IPS-NIHi11 (cell line): ENCODE measurements around the gene ELP1.
"Not testable (repeated sequence)": the region's sequence is repeated elsewhere in the genome, so short reads cannot be mapped to it uniquely, and the experiment has no call there.

Experiments
- DNase-seq: peaks from one replicate; pipeline ENCODE4 v3.0.0; 2012; ENCODE audit warnings: mixed read lengths, low spot score

The ELP1 gene

DNA sequence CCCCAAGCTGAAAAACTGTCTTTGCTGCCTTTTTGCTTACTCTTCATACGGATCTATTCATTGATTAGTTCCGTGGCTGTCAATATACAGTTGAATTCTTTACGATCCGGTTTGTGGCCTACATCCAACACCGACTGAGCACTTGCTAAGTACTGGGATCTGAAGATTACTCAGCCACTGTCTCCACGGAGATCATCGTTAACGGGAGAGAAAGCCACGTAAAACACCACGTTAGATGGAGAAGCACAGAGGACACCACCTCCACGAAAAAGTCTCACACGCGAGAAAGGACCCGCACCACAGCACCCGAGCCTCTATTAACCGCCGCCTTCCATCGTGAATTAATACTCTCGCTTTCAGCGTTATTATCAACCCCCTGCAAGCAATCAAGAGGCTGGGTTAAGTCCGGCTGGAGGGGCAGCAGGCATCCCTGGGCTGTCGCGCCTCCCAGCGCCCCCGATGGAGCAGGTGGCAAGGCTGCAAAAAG lies 650 bp downstream of the ELP1 start:
- DNase-seq: no peak

DNA sequence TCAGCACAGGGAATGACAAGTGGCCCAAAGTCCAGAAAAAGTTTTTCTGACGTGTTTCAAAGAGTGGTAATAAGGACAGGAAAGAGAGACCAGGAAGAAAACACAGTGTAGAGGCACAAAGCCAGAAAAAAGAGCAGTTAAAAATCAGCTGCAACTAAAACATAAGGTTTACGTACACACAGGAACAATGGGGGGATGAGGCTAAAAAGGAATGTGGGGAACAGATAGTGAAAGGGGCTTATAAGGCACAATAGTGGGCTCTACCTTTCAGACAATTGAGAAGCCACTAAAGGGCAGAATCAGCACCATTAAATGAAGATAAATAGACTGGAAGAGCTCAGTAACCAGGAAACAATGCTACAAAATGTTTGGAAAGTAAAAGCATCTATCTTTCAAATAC lies 5.5 kb downstream of the ELP1 start:
- DNase-seq: no peak

DNA sequence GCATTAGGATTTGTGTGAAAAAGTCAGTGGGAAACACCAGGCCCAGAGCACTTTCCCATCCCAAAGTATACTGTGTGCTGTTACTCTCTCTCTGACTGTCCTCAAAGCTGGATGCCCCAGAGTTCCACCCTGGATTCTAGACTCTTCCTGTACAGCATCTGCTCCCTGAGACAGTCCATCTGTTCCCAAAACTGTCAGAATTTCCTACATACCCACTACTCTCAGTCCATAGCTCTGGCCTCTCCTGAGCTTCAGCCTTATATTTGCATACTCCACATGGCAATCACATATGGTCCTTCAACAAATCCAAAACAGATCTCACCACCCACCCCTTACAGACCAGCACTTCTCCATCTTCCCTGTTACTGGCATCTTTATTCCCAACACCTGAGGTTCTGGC lies 9.5 kb downstream of the ELP1 start:
- DNase-seq: no peak

DNA sequence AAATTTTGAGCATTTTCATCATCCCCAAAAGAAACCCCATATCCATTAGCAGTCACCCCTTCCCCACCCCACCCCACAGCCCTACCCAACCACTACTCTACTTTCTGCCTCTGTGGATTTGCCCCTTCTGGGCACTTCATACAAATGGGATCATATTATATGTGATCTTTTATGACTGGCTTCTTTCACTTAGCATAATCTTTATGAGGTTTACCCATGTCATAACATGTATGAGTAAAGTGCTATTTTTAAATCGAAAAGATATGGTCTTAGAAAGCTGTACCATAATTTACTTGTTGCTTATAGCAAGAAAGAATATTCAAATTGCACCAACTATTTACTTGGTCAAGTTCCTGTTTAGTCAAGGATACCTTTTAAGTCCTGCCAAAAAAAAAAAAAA lies 12.7 kb downstream of the ELP1 start:
- DNase-seq: no peak

DNA sequence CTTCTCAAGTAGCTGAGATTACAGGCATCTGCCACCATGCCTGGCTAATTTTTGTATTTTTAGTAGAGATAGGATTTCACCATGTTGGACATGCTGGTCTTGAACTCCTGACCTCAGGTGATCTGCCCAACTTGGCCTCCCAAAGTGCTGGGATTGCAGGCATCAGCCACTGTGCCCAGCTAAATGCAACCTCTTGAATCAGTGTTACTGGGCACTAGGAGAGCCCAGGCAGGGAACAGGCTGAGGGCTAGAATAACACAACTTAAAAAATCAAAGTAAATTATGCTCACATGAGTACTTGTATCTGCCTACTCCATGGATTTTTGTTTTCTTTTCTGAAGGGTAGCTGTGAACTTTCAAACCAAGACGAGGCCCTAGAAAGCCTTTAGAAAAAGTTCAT lies 13.5 kb downstream of the ELP1 start:
- DNase-seq: not testable (repeated sequence)

DNA sequence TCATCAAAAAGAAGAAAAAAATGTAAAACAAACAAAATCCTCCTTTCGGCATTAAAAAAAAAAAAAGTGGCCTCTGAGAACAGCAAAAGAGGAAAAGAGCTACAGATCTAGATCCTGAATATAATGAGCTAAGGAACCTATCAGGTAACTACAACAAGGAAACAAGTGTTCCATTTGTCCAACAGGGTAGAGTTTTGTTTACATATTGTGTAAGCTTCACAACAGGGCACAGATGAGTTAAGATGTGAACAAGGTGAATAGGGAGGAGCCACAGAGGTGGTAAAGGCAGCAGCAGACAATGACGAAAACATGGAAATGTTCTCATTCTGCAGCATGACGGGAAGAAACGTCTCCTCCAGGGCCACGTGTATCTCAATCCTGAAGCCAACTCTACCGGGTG lies 14.4 kb downstream of the ELP1 start:
- DNase-seq: no peak

DNA sequence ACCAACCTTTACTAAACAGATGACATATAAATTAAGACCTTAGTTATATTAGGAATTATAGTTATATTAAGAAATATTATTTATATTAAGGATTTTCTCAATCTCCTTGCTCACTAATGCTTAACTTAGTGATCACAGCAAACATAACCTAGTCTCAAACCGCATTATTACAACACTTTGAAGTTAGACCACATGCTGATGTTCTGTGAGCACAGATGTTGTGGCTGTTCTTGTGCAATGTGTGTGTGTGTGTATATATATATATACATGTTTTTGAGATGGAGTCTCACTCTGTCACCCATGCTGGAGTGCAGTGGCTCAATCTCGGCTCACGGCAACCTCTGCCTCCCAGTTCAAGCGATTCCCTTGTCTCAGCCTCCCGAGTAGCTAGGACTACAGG lies 20.5 kb downstream of the ELP1 start:
- no peak for DNase-seq

DNA sequence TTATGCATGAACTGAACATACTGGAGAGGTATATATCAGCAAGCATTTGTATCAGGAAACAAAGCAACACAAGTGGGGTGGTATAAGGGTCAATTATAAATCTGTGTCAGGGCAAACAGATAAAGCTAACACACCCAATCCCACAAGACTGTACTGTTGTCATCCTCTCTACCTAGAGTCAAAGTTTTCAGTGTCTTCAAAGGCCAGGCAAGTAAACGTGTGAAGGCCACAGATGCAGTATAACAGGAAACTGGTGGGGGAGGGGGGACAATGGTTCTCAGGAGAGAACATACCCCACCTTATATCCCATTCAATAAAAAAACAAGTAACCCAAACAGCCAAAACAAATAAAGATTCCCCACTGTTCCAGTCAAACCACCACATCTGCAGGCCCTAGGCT lies 22.1 kb downstream of the ELP1 start:
- DNase-seq: no peak

DNA sequence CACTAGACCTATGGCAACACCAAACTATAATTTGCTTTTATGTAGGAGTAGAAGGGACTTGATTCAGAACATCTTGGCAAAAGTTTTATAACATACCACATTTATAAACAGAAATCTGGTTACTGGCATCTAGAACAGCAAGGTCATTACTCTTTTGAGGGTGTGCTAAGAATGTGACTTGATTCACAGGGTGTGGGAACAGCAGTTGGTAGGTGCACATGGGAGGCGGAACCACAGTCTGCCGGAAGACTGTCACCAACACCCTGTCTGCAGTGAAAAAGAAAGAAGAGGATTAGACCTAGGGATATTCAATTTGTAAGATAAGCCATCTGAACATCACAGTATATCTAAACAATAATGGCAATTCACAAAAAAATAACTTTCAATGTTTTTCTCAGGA lies 23.0 kb downstream of the ELP1 start:
- DNase-seq: no peak

DNA sequence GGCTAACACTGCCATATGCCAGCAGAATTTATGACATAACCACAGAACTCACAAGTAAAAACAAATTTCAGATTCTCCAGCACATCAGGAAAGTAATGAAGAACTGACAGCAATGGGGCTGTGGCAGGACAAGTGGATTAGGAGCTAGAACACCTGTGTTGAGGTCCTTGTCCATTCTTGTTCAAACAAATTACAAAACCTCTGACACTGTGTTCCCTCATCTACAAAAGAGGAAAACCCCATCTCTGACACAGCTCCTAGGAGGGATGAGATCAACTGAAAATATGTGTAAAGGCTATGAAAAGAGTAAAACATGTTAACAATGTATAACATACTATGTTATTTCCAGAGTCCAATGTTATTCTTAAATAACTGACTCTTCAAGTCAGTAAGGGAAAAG lies 23.5 kb downstream of the ELP1 start:
- DNase-seq: no peak

DNA sequence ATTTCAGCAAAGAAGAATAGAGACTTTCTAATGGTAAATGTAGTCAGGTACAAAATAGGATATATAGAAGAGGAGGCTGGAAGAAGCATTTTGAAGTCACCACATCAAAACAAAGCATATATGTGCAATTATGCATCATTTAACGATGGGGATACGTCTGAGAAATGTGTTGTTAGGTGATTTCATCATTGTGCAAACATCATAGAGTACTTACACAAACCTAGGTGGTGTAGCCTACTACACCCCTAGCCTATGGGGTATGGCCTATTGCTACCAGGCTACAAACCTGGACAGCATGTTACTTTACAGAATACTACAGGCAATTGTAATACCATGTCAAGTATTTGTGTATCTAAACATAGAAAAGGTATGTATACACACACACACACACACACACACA lies 28.4 kb downstream of the ELP1 start:
- DNase-seq: no peak

DNA sequence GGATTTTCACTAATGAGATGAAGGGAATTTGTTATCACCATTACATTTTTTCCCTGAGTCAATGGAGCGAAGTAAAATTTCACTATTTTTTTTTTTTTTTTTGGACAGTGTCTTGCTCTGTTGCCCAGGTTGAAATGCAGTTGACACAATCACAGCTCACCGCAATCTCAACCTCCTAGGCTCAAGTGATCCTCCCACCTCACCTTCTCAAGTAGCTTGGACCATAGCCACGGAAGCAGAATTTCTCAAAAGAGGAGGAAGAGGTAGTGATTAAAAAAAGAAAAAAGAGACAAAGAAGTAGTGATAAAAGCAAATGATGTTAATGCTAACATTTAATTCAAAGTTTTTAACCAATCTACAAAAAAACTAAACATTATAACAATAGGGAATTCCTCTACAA lies 29.8 kb downstream of the ELP1 start:
- no peak for DNase-seq

DNA sequence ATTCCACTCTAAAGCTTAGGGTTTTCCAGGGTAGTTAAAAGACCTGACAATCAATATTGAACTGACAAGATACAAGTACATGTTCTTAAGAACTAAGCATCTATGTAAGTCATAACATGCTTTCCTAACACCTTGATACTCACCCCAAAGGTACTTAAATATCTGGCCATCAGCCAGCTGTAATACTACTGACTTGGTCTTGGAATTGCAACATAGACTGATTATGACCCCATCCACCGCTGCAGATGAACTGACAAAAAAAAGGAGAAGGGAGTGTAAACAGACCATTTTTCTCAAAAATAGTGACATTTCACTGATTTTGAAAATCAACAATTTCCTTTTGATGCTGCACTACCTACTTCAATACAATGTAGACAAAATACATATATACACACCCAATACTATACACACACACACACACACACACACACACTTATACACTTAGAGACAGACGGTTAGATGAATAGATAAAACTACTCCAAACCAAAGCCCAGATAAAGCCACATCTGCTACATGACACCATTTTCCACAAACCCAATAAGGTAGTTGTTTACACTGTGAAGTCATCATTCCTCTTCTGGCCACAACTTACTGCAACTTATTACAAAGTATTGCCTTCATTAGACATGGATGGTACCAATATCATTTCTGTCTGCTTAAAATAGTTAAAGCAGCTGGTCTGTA lies 30.4 kb downstream of the ELP1 start:
- DNase-seq: no peak

DNA sequence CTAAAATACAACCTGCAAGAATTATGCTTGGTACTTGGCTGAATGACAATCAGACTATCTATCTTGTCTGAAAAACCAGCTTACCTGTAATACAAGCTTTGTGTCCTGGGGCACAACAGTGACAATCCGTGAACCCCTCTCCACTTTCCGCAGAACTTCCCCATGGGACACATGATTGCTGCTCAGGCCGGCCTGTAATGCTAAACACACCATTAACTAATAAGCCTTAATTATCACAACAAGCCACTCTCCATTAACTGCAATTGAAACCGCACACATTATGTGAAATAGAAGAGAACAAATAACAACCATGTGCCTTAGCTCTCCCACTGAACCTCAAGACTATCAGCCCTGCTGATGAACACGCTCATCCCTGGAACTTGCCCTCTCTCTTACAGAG lies 33.7 kb downstream of the ELP1 start:
- DNase-seq: no peak

DNA sequence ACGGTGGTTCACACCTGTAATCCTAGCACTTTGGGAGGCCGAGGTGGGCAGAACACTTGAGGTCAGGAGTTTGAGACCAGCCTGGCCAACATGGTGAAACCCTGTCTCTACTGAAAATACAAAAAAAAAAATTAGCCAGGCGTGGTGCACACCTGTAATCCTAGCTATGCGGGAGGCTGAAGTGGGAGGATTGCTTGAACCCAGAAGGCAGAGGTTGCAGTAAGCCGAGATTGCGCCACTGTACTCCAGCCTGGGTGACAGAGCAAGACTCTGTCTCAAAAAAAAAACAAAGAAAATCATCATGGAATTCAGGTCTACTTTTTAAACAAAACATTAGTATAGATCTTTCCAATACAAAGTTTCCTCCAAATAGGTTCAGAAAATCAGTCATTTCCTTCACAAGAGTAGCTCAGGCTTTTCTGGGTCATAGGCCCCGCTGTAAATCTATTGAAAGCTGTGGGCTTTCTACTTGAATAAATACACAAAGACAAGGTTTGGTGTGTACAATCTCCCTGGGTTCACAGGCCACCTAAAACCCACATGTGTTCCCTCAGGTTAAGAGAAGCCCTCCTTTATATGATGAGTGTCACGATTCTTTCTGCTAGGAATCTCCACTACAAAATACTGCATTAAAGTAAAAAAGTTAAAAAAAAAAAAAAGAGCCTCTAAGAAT lies 34.8 kb downstream of the ELP1 start:
- DNase-seq: not testable (repeated sequence)

DNA sequence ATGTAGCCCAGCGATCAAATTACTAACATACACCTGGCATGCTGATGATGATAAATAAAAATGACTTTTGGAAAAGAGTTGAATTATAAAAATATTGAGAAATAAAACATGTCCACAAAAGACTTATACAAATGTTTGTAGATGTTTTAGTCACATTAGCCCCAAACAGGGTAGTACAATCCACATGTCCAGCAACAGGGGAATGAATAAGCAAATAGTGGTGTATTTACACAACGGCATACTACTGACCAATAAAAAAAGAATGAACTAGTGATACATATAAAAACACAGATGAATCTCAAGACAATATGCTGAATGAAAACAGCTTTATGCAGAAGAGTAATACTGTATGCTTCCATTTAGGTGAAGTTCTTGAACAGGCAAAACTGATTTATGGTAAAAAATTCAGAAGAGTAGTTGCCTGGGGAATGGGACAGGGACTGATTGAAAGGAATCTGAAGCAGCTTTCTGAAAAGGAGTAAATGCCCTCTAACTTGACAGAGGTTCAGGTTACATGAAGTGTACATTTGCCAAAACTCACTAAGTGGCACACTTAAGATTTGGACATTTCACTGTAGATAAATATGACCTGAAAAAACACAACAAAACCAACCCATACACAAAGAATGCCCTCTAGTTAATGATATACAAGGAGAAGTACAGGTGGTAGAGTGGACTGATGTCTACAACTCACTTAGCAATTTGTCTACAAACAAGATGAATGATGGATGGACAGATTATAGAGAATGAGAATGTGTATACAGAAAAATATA lies 36.4 kb downstream of the ELP1 start:
- no peak for DNase-seq

DNA sequence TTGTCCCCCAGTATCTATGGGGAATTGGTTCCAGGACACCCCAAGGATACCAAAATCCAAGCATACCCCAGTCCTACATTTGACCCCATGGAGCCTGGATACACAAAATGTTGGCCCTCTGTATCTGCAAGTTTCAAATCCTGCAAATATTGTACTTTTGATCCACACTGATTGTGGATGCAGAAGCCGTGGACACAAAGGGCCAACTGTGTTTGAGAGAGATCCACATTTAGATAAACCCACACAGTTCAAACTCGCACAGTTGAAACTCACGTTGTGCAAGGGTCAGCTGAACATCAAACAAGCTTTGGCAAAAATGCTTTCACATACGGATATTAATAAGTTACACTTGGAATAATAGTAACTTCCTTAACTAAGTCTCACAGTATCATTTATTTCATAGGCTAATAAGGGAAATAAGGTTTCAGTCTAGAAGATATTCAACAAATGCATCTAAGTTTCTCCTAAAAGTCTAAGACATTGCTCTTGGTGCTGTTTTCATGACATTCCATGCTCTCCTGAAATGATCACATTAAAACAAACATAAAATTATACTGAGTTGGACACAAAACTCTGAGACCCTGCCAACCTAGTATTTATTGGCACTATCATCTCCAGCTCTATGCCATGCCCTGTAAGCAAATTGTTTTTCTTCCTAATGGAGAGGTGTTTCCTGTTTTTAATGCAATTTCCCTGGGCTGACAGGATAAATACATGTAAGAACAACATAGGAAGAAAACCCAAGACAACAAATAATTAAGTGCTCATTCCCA lies 39.5 kb downstream of the ELP1 start:
- DNase-seq: no peak

DNA sequence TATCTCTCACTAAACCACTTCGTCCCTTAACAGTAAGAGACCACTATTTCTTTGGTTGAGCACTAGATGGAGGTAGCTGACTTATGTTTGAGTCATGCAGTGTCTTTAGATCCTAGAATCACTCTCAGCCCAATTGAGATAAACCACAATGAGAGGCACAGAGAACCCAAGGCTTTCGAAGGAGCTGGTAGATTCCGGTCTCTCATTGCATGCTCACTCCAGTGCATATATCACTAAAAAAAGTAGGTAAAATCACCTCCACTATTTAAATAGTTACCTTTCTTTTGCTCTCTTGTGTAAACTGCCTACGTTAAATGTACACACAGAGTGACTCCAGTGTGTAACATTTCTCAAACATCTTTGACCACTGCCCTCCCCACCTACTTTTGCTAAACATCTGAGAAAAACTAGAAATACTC lies 44.3 kb downstream of the ELP1 start:
- DNase-seq: peak; percentile 24

DNA sequence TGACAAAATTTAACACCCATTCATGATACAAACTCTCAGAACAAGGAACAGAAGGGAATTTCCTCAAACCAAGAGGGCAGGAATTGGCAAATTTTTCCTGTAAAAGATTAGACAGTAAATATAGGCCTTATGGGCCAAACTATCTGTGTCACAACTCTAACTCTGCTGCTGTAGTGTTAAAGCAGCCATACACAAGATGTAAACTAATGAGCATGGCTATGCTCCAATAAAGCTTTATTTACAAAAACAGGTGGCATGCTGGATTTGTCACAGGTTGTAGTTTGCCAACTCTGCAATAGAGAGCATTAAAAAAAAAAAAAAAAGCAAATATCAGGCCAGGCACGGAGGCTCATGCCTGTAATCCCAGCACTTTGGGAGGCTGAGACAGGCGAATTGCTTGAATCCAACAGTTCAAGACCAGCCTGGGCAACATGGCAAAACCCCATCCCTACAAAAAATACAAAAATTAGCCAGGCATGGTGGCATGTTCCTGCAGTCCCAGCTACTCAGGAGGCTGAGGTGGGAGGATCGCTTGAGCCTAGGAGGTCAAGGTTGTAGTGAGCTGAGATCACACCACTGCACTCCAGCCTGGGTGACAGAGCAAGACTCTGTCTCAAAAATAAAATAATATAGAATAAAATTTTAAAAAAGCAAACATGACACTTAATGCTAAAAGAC lies 47.2 kb downstream of the ELP1 start:
- not testable (repeated sequence) for DNase-seq

DNA sequence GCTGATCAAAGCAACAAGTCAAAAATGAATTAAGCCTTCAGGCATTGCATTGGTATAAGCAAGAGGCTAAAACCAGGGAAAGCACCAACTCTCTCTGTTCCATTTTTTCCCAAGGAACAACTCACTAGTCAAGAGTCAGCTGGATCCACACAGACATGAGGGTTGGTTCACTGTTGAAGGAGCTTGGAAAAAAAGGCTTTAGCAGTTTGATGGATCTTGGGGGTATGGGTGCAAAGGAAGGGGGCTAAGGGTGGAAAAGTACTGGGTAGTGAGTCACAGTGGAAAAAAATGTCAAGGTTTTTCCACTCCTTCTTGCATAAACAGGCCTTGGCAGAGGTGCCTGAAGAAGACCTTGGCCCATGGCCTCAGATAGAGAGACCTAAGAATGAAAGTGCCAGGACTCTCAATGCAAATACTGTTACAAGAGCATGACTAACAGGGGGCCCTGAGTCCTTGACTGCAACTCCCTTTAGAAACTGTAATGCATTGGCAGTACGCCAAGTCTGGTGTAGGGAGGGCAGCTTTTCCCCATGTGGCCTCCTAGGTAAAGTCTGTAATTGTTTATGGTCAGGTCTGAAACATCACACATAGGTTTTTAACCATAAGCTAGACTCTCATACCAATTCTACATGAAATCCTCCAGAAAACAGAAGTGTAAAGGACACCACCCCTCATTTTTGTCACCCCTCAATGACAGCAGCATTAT lies 48.1 kb downstream of the ELP1 start:
- no peak for DNase-seq

DNA sequence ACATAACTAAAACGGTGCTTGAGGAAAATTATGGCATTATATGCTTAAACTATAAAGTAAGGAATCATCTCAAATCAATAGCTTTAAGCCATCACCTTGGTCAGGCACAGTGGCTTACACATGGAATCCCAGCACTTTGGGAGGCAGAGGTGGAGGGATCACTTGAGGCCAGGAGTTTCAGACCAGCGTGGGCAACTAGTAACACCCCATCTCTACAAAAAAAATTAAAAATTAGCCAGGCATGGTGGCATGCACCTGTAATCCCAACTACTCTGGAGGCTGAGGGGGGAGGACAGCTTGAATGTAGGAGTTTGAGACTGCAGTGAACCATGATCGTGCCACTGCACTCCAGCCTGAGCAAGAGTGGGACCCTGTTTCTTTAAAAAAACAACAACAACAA lies 49.2 kb downstream of the ELP1 start:
- no peak for DNase-seq
